H1 (cell line): ENCODE results near the gene ZNF135. TPM values are rescaled to one million over a fixed set of nuclear protein-coding genes. Genes with fewer than 3 reads are reported as not detected.

Experiments
- CTCF ChIA-PET: fragments of 300-600 bp; sonication (Branson Sonifier 250); formaldehyde crosslinking; loops from one replicate; lab custom pipeline; 2021; ENCODE audit not compliant: partially characterized antibody; lab: Charles Lee
- POLR2A ChIA-PET: fragments of 300-600 bp; sonication (Branson Sonifier 250); formaldehyde crosslinking; loops from one replicate; lab custom pipeline; 2021; ENCODE audit warnings: inconsistent platforms; ENCODE audit not compliant: partially characterized antibody; lab: Charles Lee
- DNase-seq, 2 experiments: peaks; one replicate each; pipeline versions ENCODE4 v3.0.0 to v3.0.0-alpha.2; 2010 to 2022; ENCODE audit warnings: low spot score in 2 of 2, low read depth in 1 of 2, mixed read lengths in 1 of 2
- FAIRE-seq: peaks from 2 replicates; lab custom pipeline; 2011; peaks lifted over from hg19 to GRCh38; lab: Jason Lieb, UNC
- H2AFZ ChIP-seq: 2 replicates; pipeline ENCODE4 v1.8.1; 2012; ENCODE audit warnings: low read length, inconsistent platforms
- H2AK5ac ChIP-seq: 2 replicates; pipeline ENCODE4 v1.6.1; 2013; ENCODE audit warnings: low read depth, low read length
- H2BK120ac ChIP-seq: replicated peaks from 2 replicates; pipeline ENCODE3; 2013; ENCODE audit warnings: low read depth, low read length, inconsistent platforms
- H2BK12ac ChIP-seq: 2 replicates; pipeline ENCODE4 v1.6.1; 2013; ENCODE audit warnings: low read depth, low read length
- H2BK15ac ChIP-seq: 2 replicates; pipeline ENCODE4 v1.6.1; 2013; ENCODE audit warnings: low read length
- H2BK20ac ChIP-seq: 2 replicates; pipeline ENCODE4 v1.6.1; 2013; ENCODE audit warnings: low read length
- H2BK5ac ChIP-seq: 2 replicates; pipeline ENCODE4 v1.6.1; 2013; ENCODE audit warnings: low read depth, low read length
- H3K14ac ChIP-seq: 2 replicates; pipeline ENCODE4 v1.6.1; 2013; ENCODE audit warnings: inconsistent platforms; ENCODE audit not compliant: insufficient read length
- H3K18ac ChIP-seq: 2 replicates; pipeline ENCODE4 v1.6.1; 2013; ENCODE audit warnings: low read length; ENCODE audit errors: extremely low read depth
- H3K23ac ChIP-seq: 2 replicates; pipeline ENCODE4 v1.6.1; 2013; ENCODE audit warnings: inconsistent platforms; ENCODE audit not compliant: insufficient read length
- H3K23me2 ChIP-seq: 2 replicates; pipeline ENCODE4 v1.6.1; 2013; ENCODE audit warnings: low read depth, low read length
- H3K27ac ChIP-seq: 2 replicates; pipeline ENCODE4 v1.6.1; 2011; ENCODE audit warnings: low read depth, low read length, inconsistent platforms
- H3K27me3 ChIP-seq, 4 experiments: replicated peaks in 1 of 4; 1 replicate in 1 of 4; 2 replicates in 3 of 4; pipeline versions ENCODE4 v1.6.1 to v1.8.1; 2011 to 2013; ENCODE audit warnings: low read length in 3 of 4, mild to moderate bottlenecking in 3 of 4, inconsistent platforms in 2 of 4, mixed read lengths in 2 of 4, moderate library complexity in 1 of 4; ENCODE audit not compliant: control insufficient read depth in 3 of 4, insufficient read depth in 3 of 4; ENCODE audit errors: extremely low read depth in 1 of 4
- H3K36me3 ChIP-seq, 4 experiments: 2 replicates each; pipeline versions ENCODE4 v1.6.1 to v1.8.1; 2011 to 2013; ENCODE audit warnings: mild to moderate bottlenecking in 4 of 4, low read length in 3 of 4, moderate library complexity in 2 of 4, control low read depth in 1 of 4, inconsistent platforms in 1 of 4; ENCODE audit not compliant: insufficient read depth in 4 of 4, control insufficient read depth in 2 of 4
- H3K4ac ChIP-seq: replicated peaks from 2 replicates; pipeline ENCODE3; 2013; ENCODE audit warnings: low read length, low read depth, mixed read lengths, inconsistent platforms; ENCODE audit not compliant: insufficient read length
- H3K4me1 ChIP-seq, 4 experiments: replicated peaks in 1 of 4; 1 replicate in 1 of 4; 2 replicates in 3 of 4; pipeline versions ENCODE4 v1.6.1 to v1.8.1; 2011 to 2013; ENCODE audit warnings: low read length in 3 of 4, inconsistent platforms in 2 of 4, mixed read lengths in 1 of 4; ENCODE audit not compliant: insufficient read depth in 4 of 4, control insufficient read depth in 3 of 4
- H3K4me2 ChIP-seq, 2 experiments: 2 replicates each; pipeline versions ENCODE4 v1.6.1 to v1.8.1; 2011 to 2013; ENCODE audit warnings: low read depth in 2 of 2, low read length in 2 of 2, control low read depth in 1 of 2, inconsistent platforms in 1 of 2, mild to moderate bottlenecking in 1 of 2; ENCODE audit not compliant: insufficient read depth in 1 of 2
- H3K4me3 ChIP-seq, 4 experiments: fragments of 200-600, 300-600 bp in 1 of 4; sonication (generic), shearing (Covaris generic), sonication (Bioruptor Twin) in 1 of 4; 2 replicates each; pipeline versions ENCODE4 v1.5.1 to v1.8.1; 2011 to 2016; ENCODE audit warnings: low read length in 4 of 4, low read depth in 3 of 4, control low read depth in 2 of 4, inconsistent platforms in 2 of 4, mild to moderate bottlenecking in 2 of 4, mixed read lengths in 1 of 4, moderate library complexity in 1 of 4; ENCODE audit not compliant: insufficient read depth in 2 of 4; ENCODE audit errors: extremely low read depth in 1 of 4
- H3K56ac ChIP-seq: replicated peaks from 2 replicates; pipeline ENCODE3; 2013; ENCODE audit warnings: low read depth, mild to moderate bottlenecking, mixed read lengths, low read length, inconsistent platforms; ENCODE audit not compliant: insufficient read length
- H3K79me1 ChIP-seq: 2 replicates; pipeline ENCODE4 v1.6.1; 2013; ENCODE audit warnings: low read depth, low read length, control low read depth
- H3K79me2 ChIP-seq, 2 experiments: 2 replicates each; pipeline versions ENCODE4 v1.6.1 to v1.8.1; 2012 to 2013; ENCODE audit warnings: low read length in 2 of 2, mild to moderate bottlenecking in 2 of 2, inconsistent platforms in 1 of 2; ENCODE audit not compliant: insufficient read depth in 2 of 2, control insufficient read depth in 1 of 2
- H3K9ac ChIP-seq, 4 experiments: replicated peaks in 1 of 4; 1 replicate in 1 of 4; 2 replicates in 3 of 4; pipeline versions ENCODE4 v1.6.1 to v1.8.1; 2011 to 2013; ENCODE audit warnings: low read depth in 3 of 4, low read length in 3 of 4, control low read depth in 2 of 4, mild to moderate bottlenecking in 2 of 4, moderate library complexity in 2 of 4, inconsistent platforms in 1 of 4; ENCODE audit errors: extremely low read depth in 1 of 4
- H3K9me3 ChIP-seq, 2 experiments: 2 replicates each; pipeline versions ENCODE4 v1.6.1 to v1.8.1; 2012 to 2013; ENCODE audit warnings: mild to moderate bottlenecking in 2 of 2, moderate library complexity in 2 of 2, control low read depth in 1 of 2, inconsistent platforms in 1 of 2, low read depth in 1 of 2, low read length in 1 of 2, mixed read lengths in 1 of 2; ENCODE audit not compliant: insufficient read depth in 2 of 2
- H4K20me1 ChIP-seq, 2 experiments: replicated peaks in 1 of 2; 2 replicates each; pipeline versions ENCODE3 to v1.8.1; 2011 to 2013; ENCODE audit warnings: inconsistent platforms in 2 of 2, low read length in 2 of 2, mild to moderate bottlenecking in 1 of 2; ENCODE audit not compliant: insufficient read depth in 2 of 2, control insufficient read depth in 1 of 2
- H4K5ac ChIP-seq: 2 replicates; pipeline ENCODE4 v1.6.1; 2013; ENCODE audit warnings: low read length, low read depth, mixed read lengths, inconsistent platforms; ENCODE audit not compliant: insufficient read length
- H4K8ac ChIP-seq: 2 replicates; pipeline ENCODE4 v1.8.0; 2013; ENCODE audit warnings: mild to moderate bottlenecking, moderate library complexity, low read length, inconsistent platforms; ENCODE audit not compliant: insufficient read depth; ENCODE audit errors: extremely low read depth
- H4K91ac ChIP-seq: replicated peaks from 2 replicates; pipeline ENCODE3; 2013; ENCODE audit warnings: low read length, mixed read lengths, inconsistent platforms; ENCODE audit not compliant: insufficient read length
- CHD2 ChIP-seq: IDR thresholded peaks from 2 replicates; pipeline ENCODE4 v1.6.1; 2012; ENCODE audit warnings: low read length, improper control_type of control experiment
- EZH2 ChIP-seq: fragments of 200-600 bp; sonication (generic); IDR thresholded peaks from 2 replicates; pipeline ENCODE4 v1.7.1; 2012; ENCODE audit warnings: low read depth, mild to moderate bottlenecking, moderate library complexity, low read length, inconsistent platforms; ENCODE audit not compliant: severe bottlenecking
- WGBS, 2 experiments: shearing (Covaris generic) in 1 of 2; methylation state at CpG; one replicate each; pipeline versions ENCODE4 v1.1.6 to v1.1.7; 2013 to 2015; ENCODE audit warnings: low lambda C conversion rate in 2 of 2, mixed read lengths in 2 of 2, inconsistent platforms in 1 of 2, low coverage in 1 of 2, missing lambda C conversion rate in 1 of 2; ENCODE audit not compliant: insufficient replicate concordance in 2 of 2, insufficient coverage in 1 of 2, insufficient read length in 1 of 2; ENCODE audit errors: extremely low coverage in 1 of 2, missing lambda C conversion rate in 1 of 2; 5-methylcytosine and 5-hydroxymethylcytosine counted together
- polyA plus RNA-seq, 7 experiments: library from polyadenylated mRNA; depleted of rRNA in 3 of 7; stranded (reverse) in 5 of 7; unstranded in 2 of 7; fragments of >200 nt in 5 of 7; fragments of 200-250 nt in 2 of 7; gene quantifications; 1 replicate in 5 of 7; 2 replicates in 1 of 7; 4 replicates in 1 of 7; pipeline versions ENCODE4 v1.2.1 to v1.2.3, GENCODE V29; 2011 to 2013; ENCODE audit warnings: missing spikeins in 2 of 7, mixed read lengths in 2 of 7
- total RNA-seq: library from RNA; stranded (reverse); fragmentation: NEBNext Ultra II Directional; extraction: Animal tissue kit (Norgen Biotek cat#: 25700); gene quantifications from 2 replicates; pipeline ENCODE4 v1.2.1, GENCODE V29; 2021
- TF ChIP-seq, protein P1 (sequence below): IDR thresholded peaks from 2 replicates; pipeline ENCODE4 v1.6.1; 2012; ENCODE audit warnings: low read length, inconsistent platforms

Gene ZNF135
- total and polyA plus RNA-seq, 2 of the 8 experiments (the other 6 are each of a cell fraction or from before 2014, with no cell fraction given), result 5.2 to 7.9 TPM

GRCh38 chr19:58024661-58025060 is 34.4 kb upstream of the ZNF135 start:
- no peak overlapping the region for H2AFZ ChIP-seq
- no peak overlapping the region for H3K27ac ChIP-seq
- H2BK20ac ChIP-seq, result no peak overlapping the region
- H3K23ac ChIP-seq, result no peak overlapping the region
- no peak overlapping the region for H4K5ac ChIP-seq
- CTCF ChIA-PET, result interaction anchor here (1.0 to 4.0 kb wide), 9 partner anchors 9 to 203 kb away, joined by 3 to 34 read pairs (median 5); no protein-coding TSS in a partner anchor
- no peak overlapping the region for H3K56ac ChIP-seq
- no peak overlapping the region for H4K91ac ChIP-seq
- no peaks in the 10 kb centered on the region for H3K4me1 ChIP-seq
- no peaks in the 10 kb centered on the region for H3K79me1 ChIP-seq
- no peak overlapping the region for H2BK12ac ChIP-seq
- H4K8ac ChIP-seq, result no peak overlapping the region
- no peaks in the 10 kb centered on the region for H3K79me2 ChIP-seq
- H3K18ac ChIP-seq, result no peak overlapping the region
- H2AK5ac ChIP-seq, result no peak overlapping the region
- peaks cover 11 to 24% of the 10 kb centered on the region in 2 experiments; a peak in 3 of 4 replicates for H3K9me3 ChIP-seq
- no peaks in the 10 kb centered on the region for H3K23me2 ChIP-seq
- H3K9ac ChIP-seq, result no peak overlapping the region
- H2BK5ac ChIP-seq, result no peak overlapping the region
- DNase-seq, result no peak
- H3K4me2 ChIP-seq, result no peak overlapping the region
- H4K20me1 ChIP-seq, result no peaks in the 10 kb centered on the region
- H3K14ac ChIP-seq, result no peak overlapping the region
- FAIRE-seq, result no peak
- H3K4ac ChIP-seq, result no peak overlapping the region
- H3K4me3 ChIP-seq, result no peak overlapping the region
- H3K27me3 ChIP-seq, result no peaks in the 10 kb centered on the region; a peak in 2 of 7 replicates
- no peak overlapping the region for H2BK15ac ChIP-seq
- POLR2A ChIA-PET, result interaction anchor here (0.9 to 1.9 kb wide), 16 partner anchors 9 to 206 kb away, joined by 3 to 10 read pairs (median 4); partner anchors contain the start of genes ZNF606 and ZSCAN18
- no peak overlapping the region for H2BK120ac ChIP-seq
- no peaks in the 10 kb centered on the region for H3K36me3 ChIP-seq
- WGBS, 2 experiments, result 86% methylated on average over 12 of the region's 12 CpGs; no CpG with 5 or more reads in 1 of the 2 experiments
- TF ChIP-seq EZH2, result no peak
- TF ChIP-seq CHD2, result no peak
- TF ChIP-seq, protein P1, sequence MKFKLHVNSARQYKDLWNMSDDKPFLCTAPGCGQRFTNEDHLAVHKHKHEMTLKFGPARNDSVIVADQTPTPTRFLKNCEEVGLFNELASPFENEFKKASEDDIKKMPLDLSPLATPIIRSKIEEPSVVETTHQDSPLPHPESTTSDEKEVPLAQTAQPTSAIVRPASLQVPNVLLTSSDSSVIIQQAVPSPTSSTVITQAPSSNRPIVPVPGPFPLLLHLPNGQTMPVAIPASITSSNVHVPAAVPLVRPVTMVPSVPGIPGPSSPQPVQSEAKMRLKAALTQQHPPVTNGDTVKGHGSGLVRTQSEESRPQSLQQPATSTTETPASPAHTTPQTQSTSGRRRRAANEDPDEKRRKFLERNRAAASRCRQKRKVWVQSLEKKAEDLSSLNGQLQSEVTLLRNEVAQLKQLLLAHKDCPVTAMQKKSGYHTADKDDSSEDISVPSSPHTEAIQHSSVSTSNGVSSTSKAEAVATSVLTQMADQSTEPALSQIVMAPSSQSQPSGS, result no peak
